ENCODE results near the gene CHI3L2.

Gene CHI3L2, protein sequence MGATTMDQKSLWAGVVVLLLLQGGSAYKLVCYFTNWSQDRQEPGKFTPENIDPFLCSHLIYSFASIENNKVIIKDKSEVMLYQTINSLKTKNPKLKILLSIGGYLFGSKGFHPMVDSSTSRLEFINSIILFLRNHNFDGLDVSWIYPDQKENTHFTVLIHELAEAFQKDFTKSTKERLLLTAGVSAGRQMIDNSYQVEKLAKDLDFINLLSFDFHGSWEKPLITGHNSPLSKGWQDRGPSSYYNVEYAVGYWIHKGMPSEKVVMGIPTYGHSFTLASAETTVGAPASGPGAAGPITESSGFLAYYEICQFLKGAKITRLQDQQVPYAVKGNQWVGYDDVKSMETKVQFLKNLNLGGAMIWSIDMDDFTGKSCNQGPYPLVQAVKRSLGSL

GRCh38 chr1:111227434-111227833 lies at the start of gene CHI3L2:
TSS of gene CHI3L2 (plus strand) at chr1:111227713. CDS start at chr1:111227730, 17 bp downstream.
- DNase-seq (ENCODE audit: low spot score), result no peak

DNA sequence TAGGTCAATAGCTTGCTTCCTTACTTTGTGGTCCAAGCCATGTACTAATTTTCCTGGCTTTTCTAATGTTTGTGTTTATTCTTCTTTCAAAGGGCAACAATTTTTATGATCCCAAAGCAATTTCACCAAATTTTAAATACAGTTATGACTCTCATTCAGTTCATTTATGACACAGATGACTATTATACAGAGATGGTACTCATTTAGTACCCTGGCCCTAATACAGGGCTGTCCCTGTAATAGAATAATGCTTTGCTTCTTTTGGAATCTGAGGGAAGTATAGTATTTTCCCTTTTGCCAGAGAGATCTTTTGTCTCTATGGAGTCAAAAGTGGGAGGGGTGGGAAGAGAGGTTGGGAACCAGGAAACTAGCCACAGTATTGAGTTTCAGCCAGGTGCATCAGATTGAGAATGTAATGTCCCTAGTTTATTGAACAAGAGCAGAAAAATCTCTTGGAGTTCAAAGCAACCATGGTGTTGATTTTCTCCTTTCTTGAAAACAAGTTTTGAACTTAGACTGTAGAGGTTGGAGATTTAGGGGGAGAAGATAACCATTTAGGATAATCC lies 47.5 kb upstream of the CHI3L2 start:
- DNase-seq (ENCODE audit: low spot score), result no peak

- no peak for DNase-seq (ENCODE audit: low spot score)
Observed at GRCh38 chr1:111182052-111182451, 45.5 kb upstream of the CHI3L2 start.

DNA sequence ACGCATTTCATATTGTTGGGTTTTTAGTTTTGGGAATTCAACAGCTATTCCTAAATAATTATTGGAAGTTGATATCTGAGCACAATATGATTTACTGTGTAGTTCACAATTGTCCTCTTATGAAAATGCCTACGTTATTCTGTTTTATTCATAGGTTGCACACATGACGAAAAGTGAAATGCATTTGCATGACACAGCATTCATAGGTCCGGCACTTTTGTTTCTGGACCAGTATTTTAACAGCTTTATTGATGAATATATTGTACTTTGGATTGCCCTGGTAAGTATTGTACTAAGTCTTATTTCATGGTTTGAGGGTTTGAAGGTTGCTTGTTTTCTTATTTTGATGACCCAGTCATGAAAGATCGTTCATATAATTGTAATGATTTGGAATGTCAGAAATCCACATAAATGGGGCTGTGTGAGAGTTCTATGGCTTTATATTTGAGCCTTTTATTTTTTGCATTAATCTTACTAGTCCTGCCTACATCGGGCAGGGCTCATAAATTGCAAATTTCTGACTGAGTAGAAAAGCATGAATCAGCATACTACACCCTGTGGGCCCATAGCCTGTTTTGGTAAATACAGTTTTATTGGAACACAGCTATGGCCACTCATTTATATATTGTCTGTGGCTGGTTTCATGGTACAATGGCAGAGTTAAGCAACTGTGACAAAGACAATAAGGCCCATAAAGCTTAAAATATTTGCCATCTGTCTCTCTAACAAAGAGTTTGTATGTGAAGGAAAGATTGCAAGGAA lies 44.0 kb upstream of the CHI3L2 start:
- no peak for DNase-seq (ENCODE audit: low spot score)

GRCh38 chr1:111184663-111185062 lies 42.9 kb upstream of the CHI3L2 start:
- no peak for DNase-seq (ENCODE audit: low spot score)

DNA sequence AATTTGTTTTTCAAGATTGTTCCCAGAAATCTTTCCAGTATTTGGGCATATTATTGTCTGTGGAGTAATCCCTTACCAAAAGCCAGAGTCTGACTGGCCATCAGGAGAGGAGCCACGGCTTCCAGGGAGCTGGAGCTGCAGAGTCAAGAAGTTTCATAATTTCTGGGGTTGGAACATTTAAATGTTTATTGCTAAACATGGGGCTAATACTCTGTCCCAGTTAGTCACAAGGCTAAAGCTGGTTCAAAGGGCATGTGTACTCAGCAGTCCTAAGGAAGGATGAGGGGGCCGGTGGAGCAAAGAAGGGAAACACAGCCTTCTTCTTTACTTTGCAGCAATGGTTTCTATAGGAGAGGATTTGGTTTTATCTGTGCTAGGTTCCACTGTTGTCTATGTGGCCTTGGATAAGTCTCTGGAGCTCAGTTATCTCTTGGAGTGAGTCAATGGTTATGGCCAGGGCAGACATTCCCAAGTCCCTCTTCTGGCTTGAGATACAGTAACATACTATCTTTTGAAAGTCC lies 36.5 kb upstream of the CHI3L2 start:
- no peak for DNase-seq (ENCODE audit: low spot score)

DNA sequence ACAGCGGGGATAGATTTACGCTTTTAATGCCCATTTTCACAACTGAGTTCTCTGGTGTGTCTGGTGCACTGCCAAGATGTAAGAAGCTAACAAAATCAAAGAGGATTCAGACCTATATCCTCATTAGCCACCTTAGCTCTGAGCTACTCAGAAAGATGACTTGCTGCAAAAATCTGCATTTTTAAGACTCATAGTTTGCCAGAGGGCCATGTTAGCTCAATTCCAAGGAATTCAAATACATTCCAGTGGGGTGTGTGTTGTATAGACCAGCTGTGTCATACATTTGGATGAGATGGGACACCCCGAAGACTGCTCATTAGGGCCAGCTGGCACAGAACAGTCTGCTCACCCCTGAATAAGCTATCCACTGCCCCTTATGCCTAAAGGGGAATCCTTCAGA lies 36.0 kb upstream of the CHI3L2 start:
- DNase-seq (ENCODE audit: low spot score), result no peak

DNA sequence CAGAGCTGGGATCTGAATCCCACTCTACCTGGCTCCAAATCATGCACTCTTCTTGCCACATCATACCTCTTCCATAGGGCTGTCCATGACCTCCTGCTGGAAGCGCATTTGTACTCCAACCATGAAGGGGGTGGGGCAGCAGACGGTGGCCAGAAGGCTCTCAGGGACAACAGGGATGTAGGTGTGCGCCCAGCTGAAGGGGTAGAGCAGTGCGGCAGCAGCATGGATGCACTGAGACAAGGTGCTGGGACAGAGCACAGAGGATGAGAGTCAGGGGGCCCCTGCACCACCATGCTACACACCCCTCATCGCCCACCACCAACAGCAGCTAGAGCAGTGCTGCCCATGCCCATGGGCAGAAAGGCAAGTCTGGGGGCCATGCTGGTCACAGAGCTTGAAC lies 35.4 kb upstream of the CHI3L2 start:
- no peak for DNase-seq (ENCODE audit: low spot score)

- DNase-seq (ENCODE audit: low spot score), result no peak
Observed at GRCh38 chr1:111192658-111193519, 34.6 kb upstream of the CHI3L2 start.

- DNase-seq (ENCODE audit: low spot score), result no peak
Observed at GRCh38 chr1:111193712-111194480, 33.6 kb upstream of the CHI3L2 start.

GRCh38 chr1:111195002-111195684 lies 32.4 kb upstream of the CHI3L2 start:
- DNase-seq (ENCODE audit: low spot score), result no peak

GRCh38 chr1:111196213-111196612 lies 31.3 kb upstream of the CHI3L2 start:
- no peak for DNase-seq (ENCODE audit: low spot score)

- DNase-seq (ENCODE audit: low spot score), result no peak
Observed at GRCh38 chr1:111197598-111198284, 29.8 kb upstream of the CHI3L2 start.

GRCh38 chr1:111198836-111199235 lies 28.7 kb upstream of the CHI3L2 start:
- no peak for DNase-seq (ENCODE audit: low spot score)

GRCh38 chr1:111199329-111199728 lies 28.2 kb upstream of the CHI3L2 start:
- no peak for DNase-seq (ENCODE audit: low spot score)

GRCh38 chr1:111199881-111200801 lies 27.4 kb upstream of the CHI3L2 start, which contains the start of gene DENND2D:
TSS of gene DENND2D (minus strand) at chr1:111200646. CDS start at chr1:111200459, 187 bp downstream.
- no peak for DNase-seq (ENCODE audit: low spot score)

- DNase-seq (ENCODE audit: low spot score), result no peak
Observed at GRCh38 chr1:111200802-111201161, 26.7 kb upstream of the CHI3L2 start.

- DNase-seq (ENCODE audit: low spot score), result no peak
Observed at GRCh38 chr1:111201275-111202090, 26.0 kb upstream of the CHI3L2 start.
